ENCODE results near the gene CES3. TPM values are rescaled to one million over a fixed set of nuclear protein-coding genes. Genes with fewer than 3 reads are reported as not detected.

The CES3 gene
- total and polyA plus RNA-seq, 4 donors: 0.19 to 28.3 (median 12.5) TPM

DNA sequence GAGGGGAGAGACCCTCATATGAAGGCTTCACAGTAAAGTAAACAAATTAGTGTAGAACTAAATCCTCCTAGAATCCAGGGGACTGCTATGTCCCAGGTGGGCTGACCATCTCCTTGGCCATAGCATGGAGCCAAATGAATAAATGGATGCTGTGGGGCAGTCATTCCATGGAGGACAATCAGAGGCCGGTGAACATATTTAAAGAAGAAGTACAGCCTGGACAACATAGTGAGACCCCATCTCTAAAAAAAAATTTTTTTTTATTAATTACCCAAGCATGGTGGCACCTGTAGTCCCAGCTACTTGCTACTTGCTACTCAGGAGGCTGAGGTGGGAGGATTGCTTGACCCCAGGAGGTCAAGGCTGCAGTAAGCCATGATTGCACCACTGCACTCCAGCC lies 62.6 kb downstream of the CES3 start:
- H3K27me3 ChIP-seq (ENCODE audit: control insufficient read depth in 4 of 4, insufficient read depth in 4 of 4, low read length in 3 of 4): no peaks in the 10 kb centered on the region
- WGBS: 93% methylated on average over 1 of the region's 1 CpG
- H3K4me3 ChIP-seq (ENCODE audit: low read depth in 1 of 3, low read length in 3 of 3): no peak overlapping the region
- no peak overlapping the region for H3K27ac ChIP-seq (ENCODE audit: low read depth in 1 of 2, low read length in 2 of 2)
- TF ChIP-seq, protein P1, sequence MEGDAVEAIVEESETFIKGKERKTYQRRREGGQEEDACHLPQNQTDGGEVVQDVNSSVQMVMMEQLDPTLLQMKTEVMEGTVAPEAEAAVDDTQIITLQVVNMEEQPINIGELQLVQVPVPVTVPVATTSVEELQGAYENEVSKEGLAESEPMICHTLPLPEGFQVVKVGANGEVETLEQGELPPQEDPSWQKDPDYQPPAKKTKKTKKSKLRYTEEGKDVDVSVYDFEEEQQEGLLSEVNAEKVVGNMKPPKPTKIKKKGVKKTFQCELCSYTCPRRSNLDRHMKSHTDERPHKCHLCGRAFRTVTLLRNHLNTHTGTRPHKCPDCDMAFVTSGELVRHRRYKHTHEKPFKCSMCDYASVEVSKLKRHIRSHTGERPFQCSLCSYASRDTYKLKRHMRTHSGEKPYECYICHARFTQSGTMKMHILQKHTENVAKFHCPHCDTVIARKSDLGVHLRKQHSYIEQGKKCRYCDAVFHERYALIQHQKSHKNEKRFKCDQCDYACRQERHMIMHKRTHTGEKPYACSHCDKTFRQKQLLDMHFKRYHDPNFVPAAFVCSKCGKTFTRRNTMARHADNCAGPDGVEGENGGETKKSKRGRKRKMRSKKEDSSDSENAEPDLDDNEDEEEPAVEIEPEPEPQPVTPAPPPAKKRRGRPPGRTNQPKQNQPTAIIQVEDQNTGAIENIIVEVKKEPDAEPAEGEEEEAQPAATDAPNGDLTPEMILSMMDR (IDR thresholded peaks at IDR 0.05; ENCODE audit: low read depth, low read length, missing input control): no peak
- TF ChIP-seq GABPA (IDR thresholded peaks at IDR 0.05 in 1 of 2, conservative IDR thresholded peaks at IDR 0.05 in 1 of 2) (no peak), YY1 (IDR thresholded peaks at IDR 0.05) (no peak), NR2F2 (IDR thresholded peaks at IDR 0.05) (no peak), FOXA1 (IDR thresholded peaks at IDR 0.05) (no peak), RAD21 (IDR thresholded peaks at IDR 0.05) (no peak), SP1 (IDR thresholded peaks at IDR 0.05) (no peak), HNF4A (conservative IDR thresholded peaks at IDR 0.05) (no peak), FOXA2 (IDR thresholded peaks at IDR 0.05) (no peak), HNF4G (IDR thresholded peaks at IDR 0.05) (no peak), EGR1 (IDR thresholded peaks at IDR 0.05; ENCODE audit: low read depth in 2 of 2) (no peak), JUND (IDR thresholded peaks at IDR 0.05) (no peak), RXRA (IDR thresholded peaks at IDR 0.05) (no peak)
- TF ChIP-seq, protein P2, sequence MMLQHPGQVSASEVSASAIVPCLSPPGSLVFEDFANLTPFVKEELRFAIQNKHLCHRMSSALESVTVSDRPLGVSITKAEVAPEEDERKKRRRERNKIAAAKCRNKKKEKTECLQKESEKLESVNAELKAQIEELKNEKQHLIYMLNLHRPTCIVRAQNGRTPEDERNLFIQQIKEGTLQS (IDR thresholded peaks at IDR 0.05): no peak
- TF ChIP-seq, protein P3, sequence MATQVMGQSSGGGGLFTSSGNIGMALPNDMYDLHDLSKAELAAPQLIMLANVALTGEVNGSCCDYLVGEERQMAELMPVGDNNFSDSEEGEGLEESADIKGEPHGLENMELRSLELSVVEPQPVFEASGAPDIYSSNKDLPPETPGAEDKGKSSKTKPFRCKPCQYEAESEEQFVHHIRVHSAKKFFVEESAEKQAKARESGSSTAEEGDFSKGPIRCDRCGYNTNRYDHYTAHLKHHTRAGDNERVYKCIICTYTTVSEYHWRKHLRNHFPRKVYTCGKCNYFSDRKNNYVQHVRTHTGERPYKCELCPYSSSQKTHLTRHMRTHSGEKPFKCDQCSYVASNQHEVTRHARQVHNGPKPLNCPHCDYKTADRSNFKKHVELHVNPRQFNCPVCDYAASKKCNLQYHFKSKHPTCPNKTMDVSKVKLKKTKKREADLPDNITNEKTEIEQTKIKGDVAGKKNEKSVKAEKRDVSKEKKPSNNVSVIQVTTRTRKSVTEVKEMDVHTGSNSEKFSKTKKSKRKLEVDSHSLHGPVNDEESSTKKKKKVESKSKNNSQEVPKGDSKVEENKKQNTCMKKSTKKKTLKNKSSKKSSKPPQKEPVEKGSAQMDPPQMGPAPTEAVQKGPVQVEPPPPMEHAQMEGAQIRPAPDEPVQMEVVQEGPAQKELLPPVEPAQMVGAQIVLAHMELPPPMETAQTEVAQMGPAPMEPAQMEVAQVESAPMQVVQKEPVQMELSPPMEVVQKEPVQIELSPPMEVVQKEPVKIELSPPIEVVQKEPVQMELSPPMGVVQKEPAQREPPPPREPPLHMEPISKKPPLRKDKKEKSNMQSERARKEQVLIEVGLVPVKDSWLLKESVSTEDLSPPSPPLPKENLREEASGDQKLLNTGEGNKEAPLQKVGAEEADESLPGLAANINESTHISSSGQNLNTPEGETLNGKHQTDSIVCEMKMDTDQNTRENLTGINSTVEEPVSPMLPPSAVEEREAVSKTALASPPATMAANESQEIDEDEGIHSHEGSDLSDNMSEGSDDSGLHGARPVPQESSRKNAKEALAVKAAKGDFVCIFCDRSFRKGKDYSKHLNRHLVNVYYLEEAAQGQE (IDR thresholded peaks at IDR 0.05): no peak
- TF ChIP-seq, protein P4, sequence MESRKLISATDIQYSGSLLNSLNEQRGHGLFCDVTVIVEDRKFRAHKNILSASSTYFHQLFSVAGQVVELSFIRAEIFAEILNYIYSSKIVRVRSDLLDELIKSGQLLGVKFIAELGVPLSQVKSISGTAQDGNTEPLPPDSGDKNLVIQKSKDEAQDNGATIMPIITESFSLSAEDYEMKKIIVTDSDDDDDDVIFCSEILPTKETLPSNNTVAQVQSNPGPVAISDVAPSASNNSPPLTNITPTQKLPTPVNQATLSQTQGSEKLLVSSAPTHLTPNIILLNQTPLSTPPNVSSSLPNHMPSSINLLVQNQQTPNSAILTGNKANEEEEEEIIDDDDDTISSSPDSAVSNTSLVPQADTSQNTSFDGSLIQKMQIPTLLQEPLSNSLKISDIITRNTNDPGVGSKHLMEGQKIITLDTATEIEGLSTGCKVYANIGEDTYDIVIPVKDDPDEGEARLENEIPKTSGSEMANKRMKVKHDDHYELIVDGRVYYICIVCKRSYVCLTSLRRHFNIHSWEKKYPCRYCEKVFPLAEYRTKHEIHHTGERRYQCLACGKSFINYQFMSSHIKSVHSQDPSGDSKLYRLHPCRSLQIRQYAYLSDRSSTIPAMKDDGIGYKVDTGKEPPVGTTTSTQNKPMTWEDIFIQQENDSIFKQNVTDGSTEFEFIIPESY (IDR thresholded peaks at IDR 0.05): no peak
- TF ChIP-seq, protein P5, sequence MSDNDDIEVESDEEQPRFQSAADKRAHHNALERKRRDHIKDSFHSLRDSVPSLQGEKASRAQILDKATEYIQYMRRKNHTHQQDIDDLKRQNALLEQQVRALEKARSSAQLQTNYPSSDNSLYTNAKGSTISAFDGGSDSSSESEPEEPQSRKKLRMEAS (IDR thresholded peaks at IDR 0.05): no peak
- no peak for DNase-seq (ENCODE audit: low spot score)
- no peaks in the 10 kb centered on the region for H3K9me3 ChIP-seq (ENCODE audit: control insufficient read depth in 4 of 4, low read length in 3 of 4)
- H3K9ac ChIP-seq (ENCODE audit: low read depth in 1 of 2, low read length in 2 of 2): no peak overlapping the region
- H3K4me1 ChIP-seq (ENCODE audit: control insufficient read depth in 4 of 4, insufficient read depth in 4 of 4, low read length in 3 of 4): peaks cover 2 to 6% (median 4%) of the 10 kb centered on the region in 4 donors
- H3K36me3 ChIP-seq (ENCODE audit: control insufficient read depth in 4 of 4, insufficient read depth in 3 of 4, low read depth in 1 of 4, low read length in 3 of 4): no peaks in the 10 kb centered on the region

Small RNA genes within 50 kb of the gene (small RNA-seq; reads per million reads assigned to genes)
- gene RN7SL543P: not detected

Other genes with a start within 250 kb of the CES3 start
- 100 to 1,000 TPM in 1 of 2 donors, 10 to 100 TPM in 1; 31.7 to 106 TPM for gene DYNC1LI2, start 209.7 kb upstream of the CES3 start, total RNA-seq
- gene DYNC1LI2, start 209.7 kb upstream of the CES3 start, polyA plus RNA-seq: 10 to 100 TPM; 14.2 to 38.5 TPM
- under 1 TPM in 1 of 2 donors, not detected in 1; 0.08 TPM for gene TERB1, start 159.7 kb upstream of the CES3 start, total RNA-seq
- under 1 TPM in 1 of 2 donors, not detected in 1; 0.17 TPM for gene TERB1, start 159.7 kb upstream of the CES3 start, polyA plus RNA-seq
- 10 to 100 TPM; 24.1 to 26.4 TPM for gene NAE1, start 130.3 kb upstream of the CES3 start, total RNA-seq
- 10 to 100 TPM; 12.3 to 23.8 TPM for gene NAE1, start 130.3 kb upstream of the CES3 start, polyA plus RNA-seq
- gene CA7, start 116.9 kb upstream of the CES3 start, total RNA-seq: not detected
- gene CA7, start 116.9 kb upstream of the CES3 start, polyA plus RNA-seq: not detected
- gene PDP2, start 80.8 kb upstream of the CES3 start, total RNA-seq: 1 to 10 TPM; 7.8 to 9.4 TPM
- 1 to 10 TPM; 2.3 to 4.4 TPM for gene PDP2, start 80.8 kb upstream of the CES3 start, polyA plus RNA-seq
- under 1 TPM in 1 of 2 donors, not detected in 1; 0.56 TPM for gene CDH16, start 42.4 kb upstream of the CES3 start, total RNA-seq
- not detected for gene CDH16, start 42.4 kb upstream of the CES3 start, polyA plus RNA-seq
- gene RRAD, start 35.7 kb upstream of the CES3 start, total RNA-seq: under 1 TPM; 0.14 to 0.50 TPM
- under 1 TPM; 0.58 to 0.61 TPM for gene RRAD, start 35.7 kb upstream of the CES3 start, polyA plus RNA-seq
- gene CIAO2B, start 26.9 kb upstream of the CES3 start, total RNA-seq: 10 to 100 TPM; 51.1 to 52.5 TPM
- gene CIAO2B, start 26.9 kb upstream of the CES3 start, polyA plus RNA-seq: 100 to 1,000 TPM; 120 TPM
- gene CES2, start 25.8 kb upstream of the CES3 start, total RNA-seq: 100 to 1,000 TPM in 1 of 2 donors, 10 to 100 TPM in 1; 21.2 to 200 TPM
- gene CES2, start 25.8 kb upstream of the CES3 start, polyA plus RNA-seq: 100 to 1,000 TPM; 173 to 190 TPM
- 10 to 100 TPM in 1 of 2 donors, 1 to 10 TPM in 1; 1.6 to 20.5 TPM for gene CES4A, start 27.3 kb downstream of the CES3 start, total RNA-seq
- 10 to 100 TPM in 1 of 2 donors, 1 to 10 TPM in 1; 5.4 to 17.1 TPM for gene CES4A, start 27.3 kb downstream of the CES3 start, polyA plus RNA-seq
- 10 to 100 TPM; 14.4 to 19.3 TPM for gene CBFB, start 67.9 kb downstream of the CES3 start, total RNA-seq
- gene CBFB, start 67.9 kb downstream of the CES3 start, polyA plus RNA-seq: 1 to 10 TPM; 6.8 to 8.0 TPM
- 10 to 100 TPM; 29.1 to 42.4 TPM for gene PHAF1, start 148.7 kb downstream of the CES3 start, total RNA-seq
- gene PHAF1, start 148.7 kb downstream of the CES3 start, polyA plus RNA-seq: 10 to 100 TPM; 26.6 to 27.7 TPM
- gene B3GNT9, start 189.7 kb downstream of the CES3 start, total RNA-seq: 1 to 10 TPM; 1.2 to 2.3 TPM
- gene B3GNT9, start 189.7 kb downstream of the CES3 start, polyA plus RNA-seq: 1 to 10 TPM in 1 of 2 donors, under 1 TPM in 1; 0.43 to 1.6 TPM
- 10 to 100 TPM in 1 of 2 donors, 1 to 10 TPM in 1; 5.7 to 10.5 TPM for gene TRADD, start 198.6 kb downstream of the CES3 start, total RNA-seq
- gene TRADD, start 198.6 kb downstream of the CES3 start, polyA plus RNA-seq: 10 to 100 TPM in 1 of 2 donors, 1 to 10 TPM in 1; 9.7 to 10.8 TPM
- gene FBXL8, start 198.7 kb downstream of the CES3 start, total RNA-seq: 1 to 10 TPM; 1.4 to 9.2 TPM
- 1 to 10 TPM; 6.1 to 6.2 TPM for gene FBXL8, start 198.7 kb downstream of the CES3 start, polyA plus RNA-seq
- gene HSF4, start 203.5 kb downstream of the CES3 start, total RNA-seq: 1 to 10 TPM in 1 of 2 donors, under 1 TPM in 1; 0.42 to 5.1 TPM
- 1 to 10 TPM; 3.8 to 4.9 TPM for gene HSF4, start 203.5 kb downstream of the CES3 start, polyA plus RNA-seq
- gene NOL3, start 209.3 kb downstream of the CES3 start, total RNA-seq: 1 to 10 TPM; 3.0 to 9.9 TPM
- 10 to 100 TPM; 11.4 to 18.0 TPM for gene NOL3, start 209.3 kb downstream of the CES3 start, polyA plus RNA-seq
- 1 to 10 TPM; 2.7 to 4.8 TPM for gene MATCAP1, start 222.7 kb downstream of the CES3 start, total RNA-seq
- gene MATCAP1, start 222.7 kb downstream of the CES3 start, polyA plus RNA-seq: 1 to 10 TPM; 1.5 to 3.8 TPM
- gene EXOC3L1, start 228.9 kb downstream of the CES3 start, total RNA-seq: 1 to 10 TPM; 2.2 to 3.3 TPM
- gene EXOC3L1, start 228.9 kb downstream of the CES3 start, polyA plus RNA-seq: 1 to 10 TPM; 1.1 to 3.7 TPM
- gene E2F4, start 230.9 kb downstream of the CES3 start, total RNA-seq: 100 to 1,000 TPM in 1 of 2 donors, 10 to 100 TPM in 1; 39.2 to 107 TPM
- 10 to 100 TPM; 18.1 to 20.7 TPM for gene E2F4, start 230.9 kb downstream of the CES3 start, polyA plus RNA-seq
- gene ELMO3, start 237.9 kb downstream of the CES3 start, total RNA-seq: 1 to 10 TPM; 3.8 TPM
- gene ELMO3, start 237.9 kb downstream of the CES3 start, polyA plus RNA-seq: 1 to 10 TPM; 1.7 to 2.5 TPM